Progenitor cell of endocrine pancreas (in vitro differentiated cells): ENCODE measurements around the gene HCAR2. TPM values are rescaled to one million over a fixed set of nuclear protein-coding genes. Genes with fewer than 3 reads are reported as not detected.
"Not testable (repeated sequence)": the region's sequence is repeated elsewhere in the genome, so short reads cannot be mapped to it uniquely, and the experiment has no call there.

ENCODE experiments used
- DNase-seq: peaks from one replicate; pipeline ENCODE4 v3.0.0; 2021; ENCODE audit warnings: low spot score; ENCODE audit not compliant: unreplicated experiment
- H3K27ac Mint-ChIP-seq: 2 replicates; pipeline ENCODE4 v1.8.0; 2021; ENCODE audit warnings: mild to moderate bottlenecking, moderate library complexity, mixed read lengths
- H3K27me3 Mint-ChIP-seq: 2 replicates; pipeline ENCODE4 v1.8.0; 2021; ENCODE audit warnings: mixed read lengths
- H3K36me3 Mint-ChIP-seq: 2 replicates; pipeline ENCODE4 v1.8.0; 2022; ENCODE audit warnings: mixed read lengths; ENCODE audit not compliant: insufficient read depth
- H3K4me1 Mint-ChIP-seq: 2 replicates; pipeline ENCODE4 v1.8.0; 2021; ENCODE audit warnings: low read depth, mixed read lengths
- H3K4me3 Mint-ChIP-seq: 2 replicates; pipeline ENCODE4 v1.8.0; 2021; ENCODE audit warnings: low read depth, mild to moderate bottlenecking, moderate library complexity, mixed read lengths
- H3K9me3 Mint-ChIP-seq: 2 replicates; pipeline ENCODE4 v1.8.0; 2021; ENCODE audit warnings: low read depth, mixed read lengths
- CTCF ChIP-seq: fragments of 200-600 bp; sonication (generic); IDR thresholded peaks from one replicate; pipeline ENCODE4 v1.5.0; 2021; ENCODE audit warnings: antibody characterized with exemption, mild to moderate bottlenecking; ENCODE audit not compliant: unreplicated experiment
- long read RNA-seq: library from polyadenylated mRNA; unstranded; transcript quantifications from one replicate; pipeline ENCODE4 v2.0.0, GENCODE V29; 2020
- total RNA-seq: library from RNA; stranded (reverse); gene quantifications from 2 replicates; pipeline ENCODE4 v1.2.1, GENCODE V29; 2021

The HCAR2 gene
- 0.67 and 1.5 TPM in 2 replicates for total RNA-seq
- long read RNA-seq, partial matches to known transcripts: 0 of 6 reads
- long read RNA-seq, other reads (novel, unspliced or antisense): 6 of 6 reads

- not testable (repeated sequence) for H3K27ac Mint-ChIP-seq, DNase-seq, H3K9me3 Mint-ChIP-seq, H3K27me3 Mint-ChIP-seq, H3K4me1 Mint-ChIP-seq, H3K4me3 Mint-ChIP-seq, H3K36me3 Mint-ChIP-seq
Observed at GRCh38 chr12:122702890-122703611, at the start of gene HCAR2. TSS of gene HCAR2 (minus strand) at chr12:122703357. CDS start at chr12:122703283, 74 bp downstream.

GRCh38 chr12:122752464-122753318, 49.5 kb upstream of the HCAR2 start, which contains the start of gene DENR:
TSS of gene DENR (plus strand) at chr12:122752824. CDS start at chr12:122753702, 878 bp downstream.
- H3K27me3 Mint-ChIP-seq: no peaks in the 10 kb centered on the region
- peak; percentile 99 for DNase-seq
- H3K36me3 Mint-ChIP-seq: peaks cover 25% of the 10 kb centered on the region
- peak within 1 kb of the TSS; percentile 90 for H3K4me3 Mint-ChIP-seq
- TF ChIP-seq CTCF: peak; percentile 68
- H3K9me3 Mint-ChIP-seq: no peaks in the 10 kb centered on the region
- H3K27ac Mint-ChIP-seq: peak within 1 kb of the TSS; percentile 96
- peaks cover 28% of the 10 kb centered on the region for H3K4me1 Mint-ChIP-seq

- DNase-seq, H3K9me3 Mint-ChIP-seq, H3K27me3 Mint-ChIP-seq: not testable (repeated sequence)
- peaks cover 12% of the 10 kb centered on the region for H3K36me3 Mint-ChIP-seq
- H3K4me3 Mint-ChIP-seq: peak overlapping the region; percentile 90
- peaks cover 28% of the 10 kb centered on the region for H3K4me1 Mint-ChIP-seq
- H3K27ac Mint-ChIP-seq: peak overlapping the region; percentile 96
Observed at GRCh38 chr12:122750781-122751515, 47.8 kb upstream of the HCAR2 start.

- DNase-seq: no peak
- no peak for TF ChIP-seq CTCF
- Mint-ChIP-seq H3K4me3 (no peak overlapping the region), H3K4me1 (peaks cover 28% of the 10 kb centered on the region), H3K36me3 (peaks cover 5% of the 10 kb centered on the region), H3K9me3 (no peaks in the 10 kb centered on the region), H3K27me3 (no peaks in the 10 kb centered on the region), H3K27ac (peak overlapping the region; percentile 31)
Observed at GRCh38 chr12:122749569-122750332, 46.6 kb upstream of the HCAR2 start.

- Mint-ChIP-seq H3K27me3 (no peaks in the 10 kb centered on the region), H3K27ac (no peak overlapping the region), H3K36me3 (no peaks in the 10 kb centered on the region), H3K4me1 (peaks cover 17% of the 10 kb centered on the region), H3K4me3 (no peak overlapping the region), H3K9me3 (no peaks in the 10 kb centered on the region)
- DNase-seq: no peak
- TF ChIP-seq CTCF: no peak
Observed at GRCh38 chr12:122747224-122748135, 44.3 kb upstream of the HCAR2 start.
